Endothelial cell (in vitro differentiated cells): ENCODE measurements around the gene MRPS18C. TPM values are rescaled to one million over a fixed set of nuclear protein-coding genes. Genes with fewer than 3 reads are reported as not detected.
"Not testable (repeated sequence)": the region's sequence is repeated elsewhere in the genome, so short reads cannot be mapped to it uniquely, and the experiment has no call there.

ENCODE experiments used
- DNase-seq: peaks from one replicate; pipeline ENCODE4 v3.0.0; 2021; ENCODE audit warnings: low spot score
- H3K27ac Mint-ChIP-seq: one replicate; pipeline ENCODE4 v1.8.0; 2021; ENCODE audit warnings: mixed read lengths, inconsistent platforms; ENCODE audit not compliant: unreplicated experiment
- H3K27me3 Mint-ChIP-seq: one replicate; pipeline ENCODE4 v1.8.0; 2021; ENCODE audit warnings: mild to moderate bottlenecking, moderate library complexity, mixed read lengths, inconsistent platforms; ENCODE audit not compliant: unreplicated experiment
- H3K36me3 Mint-ChIP-seq: one replicate; pipeline ENCODE4 v1.8.0; 2021; ENCODE audit warnings: mild to moderate bottlenecking, low read depth, mixed read lengths, inconsistent platforms; ENCODE audit not compliant: unreplicated experiment
- H3K4me1 Mint-ChIP-seq: one replicate; pipeline ENCODE4 v1.8.0; 2021; ENCODE audit warnings: mild to moderate bottlenecking, mixed read lengths, inconsistent platforms; ENCODE audit not compliant: unreplicated experiment
- H3K4me3 Mint-ChIP-seq: one replicate; pipeline ENCODE4 v1.8.0; 2021; ENCODE audit warnings: mild to moderate bottlenecking, mixed read lengths, inconsistent platforms; ENCODE audit not compliant: unreplicated experiment
- H3K9me3 Mint-ChIP-seq: one replicate; pipeline ENCODE4 v1.8.0; 2021; ENCODE audit warnings: mixed read lengths, inconsistent platforms; ENCODE audit not compliant: unreplicated experiment
- CTCF ChIP-seq: fragments of 200-600 bp; sonication (generic); IDR thresholded peaks from one replicate; pipeline ENCODE4 v1.5.0; 2021; ENCODE audit warnings: antibody characterized with exemption; ENCODE audit not compliant: unreplicated experiment
- total RNA-seq: library from RNA; stranded (reverse); fragmentation: NEBNext Ultra II Directional; extraction: Animal tissue kit (Norgen Biotek cat#: 25700); gene quantifications from one replicate; pipeline ENCODE4 v1.2.1, GENCODE V29; 2021; ENCODE audit not compliant: unreplicated experiment

Gene MRPS18C
- total RNA-seq, 1 donor from 2014 or later: 36.4 TPM

GRCh38 chr4:83498187-83498586, 42.3 kb downstream of the MRPS18C start:
- DNase-seq: no peak
- Mint-ChIP-seq H3K4me3 (no peak overlapping the region), H3K27me3 (no peaks in the 10 kb centered on the region), H3K36me3 (no peaks in the 10 kb centered on the region), H3K9me3 (no peaks in the 10 kb centered on the region), H3K27ac (no peak overlapping the region), H3K4me1 (peaks cover 4% of the 10 kb centered on the region)
- no peak for TF ChIP-seq CTCF

GRCh38 chr4:83501671-83502070, 45.8 kb downstream of the MRPS18C start:
- peaks cover 10% of the 10 kb centered on the region for H3K4me1 Mint-ChIP-seq
- H3K27me3 Mint-ChIP-seq, H3K27ac Mint-ChIP-seq, H3K4me3 Mint-ChIP-seq, H3K9me3 Mint-ChIP-seq, H3K36me3 Mint-ChIP-seq, DNase-seq: not testable (repeated sequence)

- Mint-ChIP-seq H3K36me3 (no peaks in the 10 kb centered on the region), H3K4me1 (peaks cover 7% of the 10 kb centered on the region), H3K27ac (no peak overlapping the region), H3K27me3 (peaks cover 4% of the 10 kb centered on the region), H3K4me3 (no peak overlapping the region), H3K9me3 (no peaks in the 10 kb centered on the region)
- no peak for TF ChIP-seq CTCF
- no peak for DNase-seq
Measured at GRCh38 chr4:83503974-83504373, 48.1 kb downstream of the MRPS18C start.

GRCh38 chr4:83504503-83504902, 48.6 kb downstream of the MRPS18C start:
- H3K27me3 Mint-ChIP-seq: peaks cover 4% of the 10 kb centered on the region
- no peak for TF ChIP-seq CTCF
- no peak overlapping the region for H3K4me3 Mint-ChIP-seq
- H3K36me3 Mint-ChIP-seq: no peaks in the 10 kb centered on the region
- no peak overlapping the region for H3K27ac Mint-ChIP-seq
- peaks cover 7% of the 10 kb centered on the region for H3K4me1 Mint-ChIP-seq
- H3K9me3 Mint-ChIP-seq: no peaks in the 10 kb centered on the region
- DNase-seq: no peak

GRCh38 chr4:83504996-83505395, 49.1 kb downstream of the MRPS18C start:
- Mint-ChIP-seq H3K36me3 (no peaks in the 10 kb centered on the region), H3K4me1 (peaks cover 7% of the 10 kb centered on the region), H3K4me3 (no peak overlapping the region), H3K9me3 (no peaks in the 10 kb centered on the region), H3K27me3 (peaks cover 4% of the 10 kb centered on the region), H3K27ac (no peak overlapping the region)
- no peak for TF ChIP-seq CTCF
- DNase-seq: no peak

GRCh38 chr4:83509156-83509585, 53.3 kb downstream of the MRPS18C start:
- DNase-seq: peak; percentile 57
- H3K9me3 Mint-ChIP-seq, H3K27ac Mint-ChIP-seq, H3K36me3 Mint-ChIP-seq, H3K27me3 Mint-ChIP-seq, H3K4me1 Mint-ChIP-seq, H3K4me3 Mint-ChIP-seq: not testable (repeated sequence)
- TF ChIP-seq CTCF: peak; percentile 76
